Pancreas (tissue), 10 donors: ENCODE measurements around the gene SPACA5. TPM values are rescaled to one million over a fixed set of nuclear protein-coding genes. Genes with fewer than 3 reads are reported as not detected.
"Not testable (repeated sequence)": the region's sequence is repeated elsewhere in the genome, so short reads cannot be mapped to it uniquely, and the experiment has no call there.

Source experiments
- ATAC-seq, 4 donors: fragments of 200-7000 bp; cut with Tn5 transposase; one replicate each; pipeline versions ENCODE4 v1.8.0 to v1.9.1; 2020; ENCODE audit warnings: mild to moderate bottlenecking in 4 of 4, moderate library complexity in 4 of 4
- DNase-seq, 6 donors: peaks; one replicate each; pipeline ENCODE4 v3.0.0-alpha.2; 2020
- FAIRE-seq: peaks from 2 replicates; lab custom pipeline; 2012; peaks lifted over from hg19 to GRCh38; lab: Jason Lieb, UNC
- H3K27ac ChIP-seq, 4 donors: fragments of 200-600 bp; sonication (generic); 1 replicate in 3 of 4; 2 replicates in 1 of 4; pipeline versions ENCODE4 v1.5.0 to v1.8.0; 2020
- H3K27me3 ChIP-seq, 4 donors: fragments of 200-600 bp; one replicate each; pipeline ENCODE4 v1.8.0; 2021
- H3K36me3 ChIP-seq, 3 donors: fragments of 200-600 bp; sonication (generic) in 1 of 3; one replicate each; pipeline versions ENCODE4 v1.5.0 to v1.8.0; 2020 to 2021
- H3K4me1 ChIP-seq, 3 donors: fragments of 200-600 bp; one replicate each; pipeline ENCODE4 v1.8.0; 2021
- H3K4me3 ChIP-seq, 4 donors: fragments of 200-600 bp; sonication (generic) in 2 of 4; one replicate each; pipeline versions ENCODE4 v1.5.0 to v1.8.0; 2020 to 2021
- H3K9me3 ChIP-seq, 4 donors: fragments of 200-600 bp; one replicate each; pipeline ENCODE4 v1.8.0; 2021
- CTCF ChIP-seq, 4 donors: fragments of 200-600 bp; sonication (generic) in 3 of 4; IDR thresholded peaks; one replicate each; pipeline versions ENCODE4 v1.5.0 to v1.8.0; 2021; ENCODE audit warnings: antibody characterized with exemption in 4 of 4
- WGBS, 2 donors: extraction: QIAGEN DNeasy Blood & Tissue Kit; methylation state at CpG; one replicate each; pipeline ENCODE4 v1.1.7; 2013; 5-methylcytosine and 5-hydroxymethylcytosine counted together
- intact Hi-C, 3 donors: fragments of 100-400 bp; cut with DNase I; formaldehyde crosslinking; loops; one replicate each; pipeline versions ENCODE4 v1.11.1 to v1.14.2; 2022
- polyA plus RNA-seq, 2 donors: library from polyadenylated mRNA; stranded (reverse); fragments of 200-250 nt; gene quantifications; one replicate each; pipeline ENCODE4 v1.2.3, GENCODE V29; 2013
- total RNA-seq, 6 donors: library from RNA; stranded (reverse); fragmentation: NEBNext Ultra II Directional in 4 of 6; extraction: Animal tissue kit (Norgen Biotek cat#: 25700) in 4 of 6; gene quantifications; one replicate each; pipeline versions ENCODE4 v1.2.1 to v1.2.4, GENCODE V29; 2021 to 2023
- donor health status: healthy with polysubstance abuse.
- donor health status: DM: no; HTN: no; CAD: no; lungs with moderate emphysema.
- donor health status: DM: no; HTN: no; CAD: no.
- donor health status: control.
- donor health status: control.
- donor health status: Bipolar disorder and iron deficiency.
- donor health status: DM: yes; HTN: yes; CAD: no.
- donor health status: DM: no; HTN: no; CAD: no.
- donor health status: DM: no; HTN: no; CAD: no.
- donor health status: DM: yes; HTN: yes; CAD: no.

Gene SPACA5
- total and polyA plus RNA-seq, 8 donors, result not detected

DNA sequence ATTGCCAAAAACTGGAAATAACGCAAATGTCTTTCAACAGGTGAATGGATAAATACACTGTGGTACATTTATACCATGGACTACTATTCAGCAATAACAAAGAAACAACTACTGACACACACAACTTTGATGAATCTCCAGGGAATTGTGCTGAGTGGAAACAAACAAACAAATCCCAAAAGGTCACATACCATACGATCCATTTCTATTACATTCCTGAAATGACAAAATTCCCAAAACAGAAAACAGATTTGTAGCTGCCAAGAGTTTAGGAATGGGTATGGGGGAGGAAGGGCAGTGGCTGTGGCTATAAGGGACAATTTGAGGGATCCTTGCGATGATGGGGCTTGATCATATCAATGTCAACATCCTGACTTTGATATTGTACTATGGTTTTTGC lies 5.5 kb upstream of the SPACA5 start:
- no peaks in the 10 kb centered on the region for H3K36me3 ChIP-seq
- no peak for TF ChIP-seq CTCF (IDR thresholded peaks at IDR 0.05)
- no peak overlapping the region for H3K27ac ChIP-seq
- H3K4me3 ChIP-seq, result no peak overlapping the region
- intact Hi-C loops, result no loop called here
- H3K4me1 ChIP-seq, result no peaks in the 10 kb centered on the region
- 68 to 72% methylated on average over 3 of the region's 3 CpGs for WGBS, 2 donors
- ATAC-seq (no peak), DNase-seq (no peak), FAIRE-seq (no peak)
- no peaks in the 10 kb centered on the region for H3K27me3 ChIP-seq
- H3K9me3 ChIP-seq, result no peaks in the 10 kb centered on the region

- DNase-seq, result no peak
- TF ChIP-seq CTCF (IDR thresholded peaks at IDR 0.05), result no peak
- no peak for ATAC-seq
- Histone ChIP-seq H3K36me3 (no peaks in the 10 kb centered on the region), H3K4me3 (no peak overlapping the region), H3K27me3 (no peaks in the 10 kb centered on the region), H3K27ac (no peak overlapping the region), H3K9me3 (no peaks in the 10 kb centered on the region), H3K4me1 (no peaks in the 10 kb centered on the region)
- WGBS, 2 donors, result 60 to 64% methylated on average over 3 of the region's 3 CpGs
- FAIRE-seq, result no peak
- intact Hi-C loops, result no loop called here
These were observed 4.5 kb upstream of the SPACA5 start for GRCh38 chrX:48002319-48002718.

DNA sequence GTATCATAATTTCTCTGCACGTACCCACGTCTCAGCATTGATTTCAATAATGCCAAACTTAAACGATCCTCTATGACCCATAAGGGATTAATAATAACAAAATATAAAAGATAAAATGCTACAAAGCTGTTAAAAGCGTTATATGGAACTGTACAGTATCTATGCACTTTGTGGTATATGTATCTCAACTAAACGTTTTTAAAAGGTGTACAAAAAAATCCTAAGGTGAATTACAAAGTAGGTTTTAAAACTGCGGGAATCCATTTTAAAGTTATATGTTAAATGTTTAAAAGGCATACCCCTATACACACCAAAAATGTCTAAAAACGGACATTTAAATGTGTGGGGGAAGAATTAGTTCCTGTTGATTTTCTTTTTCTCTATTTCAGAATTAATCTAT lies 3.9 kb upstream of the SPACA5 start:
- Histone ChIP-seq H3K9me3 (no peaks in the 10 kb centered on the region), H3K27me3 (no peaks in the 10 kb centered on the region), H3K36me3 (no peaks in the 10 kb centered on the region), H3K4me1 (no peaks in the 10 kb centered on the region), H3K4me3 (peak overlapping the region in 3 of 4 donors; percentile 37 to 49 (median 43)), H3K27ac (no peak overlapping the region)
- DNase-seq (no peak), FAIRE-seq (no peak), ATAC-seq (no peak)
- no peak for TF ChIP-seq CTCF (IDR thresholded peaks at IDR 0.05)
- 31 to 36% methylated on average over 7 of the region's 7 CpGs for WGBS, 2 donors
- intact Hi-C loops, result no loop called here

DNA sequence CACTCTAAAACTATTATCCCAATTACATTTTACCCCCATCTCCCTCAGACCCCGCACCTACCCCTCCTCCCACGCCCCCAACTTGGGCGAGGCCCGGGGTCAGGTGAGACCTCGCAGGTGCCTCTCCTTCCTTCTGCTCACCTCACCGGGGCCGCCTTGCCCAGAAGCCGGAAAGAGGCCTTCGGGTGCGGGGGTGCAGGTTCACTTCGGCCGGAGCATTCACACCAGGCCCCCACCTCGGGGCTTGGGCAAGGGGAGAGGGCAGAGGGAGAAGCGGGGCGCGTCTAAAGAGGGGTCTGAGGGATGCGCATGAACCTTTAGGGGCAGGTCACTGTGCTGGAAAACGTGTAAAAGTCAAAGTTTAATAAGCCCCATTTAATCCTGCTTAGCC lies 3.4 kb upstream of the SPACA5 start:
- intact Hi-C loops, result no loop called here
- no peaks in the 10 kb centered on the region for H3K4me1 ChIP-seq
- peak; percentile 22 to 51 (median 36) for ATAC-seq
- no peaks in the 10 kb centered on the region for H3K27me3 ChIP-seq
- WGBS, 2 donors, result 1 to 26% methylated on average over 17 to 18 of the region's 18 CpGs
- H3K27ac ChIP-seq, result peak overlapping the region in 3 of 4 donors; percentile 23 to 72 (median 70)
- no peaks in the 10 kb centered on the region for H3K9me3 ChIP-seq
- DNase-seq, result peak in 4 of 6 donors; percentile 16 to 63 (median 28)
- peak overlapping the region; percentile 15 to 49 (median 40) for H3K4me3 ChIP-seq
- no peak for FAIRE-seq
- no peak for TF ChIP-seq CTCF (IDR thresholded peaks at IDR 0.05)
- no peaks in the 10 kb centered on the region for H3K36me3 ChIP-seq

DNA sequence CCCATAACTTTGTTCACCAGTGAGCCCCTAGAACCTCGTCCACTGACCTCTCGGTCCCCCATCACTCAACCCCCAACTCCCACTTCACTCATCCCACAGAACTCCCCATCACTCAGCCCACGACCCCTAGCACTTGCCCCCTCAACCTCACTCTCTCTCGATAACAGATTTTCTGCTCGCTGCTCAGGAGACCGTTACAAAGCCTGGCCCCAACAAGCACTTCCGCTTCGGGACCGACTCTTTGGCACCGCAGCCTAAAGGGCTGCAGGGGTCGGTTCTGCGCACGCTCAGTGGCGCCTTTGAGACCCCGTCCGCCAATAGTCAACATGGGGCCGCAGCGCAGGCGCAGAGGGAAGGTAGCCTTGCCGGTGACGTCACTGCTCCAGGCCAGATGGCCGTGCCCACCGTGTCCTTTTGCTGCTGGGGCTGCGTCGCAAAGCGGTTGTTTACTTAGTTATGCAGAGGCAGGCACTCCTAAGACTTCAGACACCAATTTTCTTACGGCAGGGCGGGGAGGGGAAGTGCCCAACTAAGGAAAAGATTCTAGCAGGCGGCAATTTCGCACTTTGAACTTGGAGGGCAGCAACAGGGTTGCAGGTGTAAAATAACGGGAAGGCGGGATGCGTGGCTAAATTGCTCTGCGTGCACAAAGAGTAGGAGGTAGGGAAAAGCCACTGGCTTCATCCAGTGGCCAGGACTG lies 2.9 kb upstream of the SPACA5 start, which contains the start of gene ZNF182:
TSS of gene ZNF182 (minus strand) at position 232 of the 700 bp plus-strand sequence. CDS start 1,380 bp downstream, outside the sequence.
- H3K27me3 ChIP-seq, result no peaks in the 10 kb centered on the region
- H3K36me3 ChIP-seq, result no peaks in the 10 kb centered on the region
- TF ChIP-seq CTCF (IDR thresholded peaks at IDR 0.05), result no peak
- 0 to 29% methylated on average over 32 to 34 of the region's 34 CpGs for WGBS, 2 donors
- ATAC-seq (peak; percentile 95 to 99 (median 98)), DNase-seq (peak; percentile 90 to 98 (median 94)), FAIRE-seq (no peak)
- no peaks in the 10 kb centered on the region for H3K4me1 ChIP-seq
- intact Hi-C loops, result no loop called here
- peak within 1 kb of the TSS in 3 of 4 donors; percentile 23 to 72 (median 70) for H3K27ac ChIP-seq
- no peaks in the 10 kb centered on the region for H3K9me3 ChIP-seq
- peak within 1 kb of the TSS; percentile 15 to 49 (median 40) for H3K4me3 ChIP-seq

DNA sequence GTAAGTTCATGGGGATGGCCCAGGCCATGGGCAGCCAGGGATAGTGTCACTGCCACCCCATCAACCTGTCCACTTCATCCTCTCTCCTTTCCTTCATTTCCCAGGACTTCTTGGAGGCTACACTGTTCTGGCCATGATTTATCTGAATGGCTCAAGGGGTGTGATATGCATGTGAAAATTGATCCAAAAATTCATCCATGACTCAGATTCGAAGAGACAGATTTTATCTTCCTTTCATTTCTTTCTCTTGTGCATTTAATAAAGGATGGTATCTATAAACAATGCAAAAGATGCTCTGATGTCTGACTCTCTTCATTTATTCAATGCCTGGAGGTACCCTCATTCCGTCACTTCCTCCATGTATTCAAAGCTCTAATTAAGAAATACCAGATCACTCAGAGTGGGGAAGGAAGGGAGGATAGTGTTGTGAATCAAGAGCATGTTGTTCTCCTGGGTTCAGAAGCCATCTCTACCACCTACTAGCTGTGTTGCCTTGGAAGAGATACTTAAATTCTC lies 2.7 kb downstream of the SPACA5 start:
- no CpG with 5 or more reads among the region's 2 CpGs for WGBS, 2 donors
- H3K9me3 ChIP-seq, H3K36me3 ChIP-seq, H3K4me1 ChIP-seq, FAIRE-seq, H3K27ac ChIP-seq, ATAC-seq, H3K27me3 ChIP-seq, H3K4me3 ChIP-seq, intact Hi-C loops, DNase-seq: not testable (repeated sequence)

GRCh38 chrX:48016583-48017310 lies 10.0 kb downstream of the SPACA5 start:
- H3K4me3 ChIP-seq, H3K4me1 ChIP-seq, ATAC-seq, FAIRE-seq, H3K9me3 ChIP-seq, intact Hi-C loops, DNase-seq, H3K36me3 ChIP-seq, H3K27me3 ChIP-seq, H3K27ac ChIP-seq: not testable (repeated sequence)
- 94 to 95% methylated on average over 21 to 33 of the region's 46 CpGs for WGBS, 2 donors
